GM18520 (cell line): ENCODE measurements around the gene NFS1.
"Not testable (repeated sequence)": the region's sequence is repeated elsewhere in the genome, so short reads cannot be mapped to it uniquely, and the experiment has no call there.

Experiments used
- ATAC-seq: cut with Tn5 transposase; IDR thresholded peaks from one replicate; pipeline ENCODE4 v1.9.1; 2021; ENCODE audit not compliant: unreplicated experiment

The NFS1 gene

DNA sequence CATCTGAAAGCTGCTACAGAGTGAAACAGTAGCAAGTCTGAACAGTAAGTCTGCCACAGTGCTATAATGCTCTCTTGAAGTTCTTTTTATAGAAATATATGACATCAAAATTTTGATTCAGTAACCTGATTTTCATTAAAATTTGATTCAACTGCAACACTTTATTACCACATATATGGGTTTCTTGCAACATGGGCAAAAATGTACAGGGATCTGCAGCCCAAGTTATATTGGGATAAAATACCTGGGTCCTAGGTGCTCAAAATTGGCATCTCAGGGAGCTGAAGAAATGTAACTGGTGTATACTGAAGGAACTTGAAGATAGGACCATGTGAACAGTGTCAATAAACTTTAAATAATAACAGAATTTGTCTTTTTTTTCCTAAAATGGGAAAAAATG is 10.9 kb upstream of the NFS1 start:
- no peak for ATAC-seq

DNA sequence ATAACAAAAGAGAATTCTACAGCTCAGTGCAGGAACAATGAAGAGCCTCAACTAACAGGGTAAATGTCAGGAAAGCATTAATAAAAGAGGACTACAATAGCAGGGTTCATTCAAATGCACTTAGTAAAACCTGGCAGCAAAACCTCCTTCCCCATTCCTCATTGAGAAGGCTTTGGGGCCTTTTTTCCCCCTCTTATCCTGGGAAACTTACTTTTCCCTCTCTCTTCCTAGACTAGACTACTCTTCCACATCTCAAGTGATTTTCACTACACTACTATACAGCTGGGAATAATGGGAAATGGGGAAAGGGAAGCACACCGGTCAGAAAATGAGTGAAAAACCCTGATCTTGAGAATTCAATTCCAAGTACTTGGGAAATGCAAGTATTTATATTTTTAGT is 10.1 kb upstream of the NFS1 start:
- no peak for ATAC-seq

GRCh38 chr20:35708502-35708901 is 9.3 kb upstream of the NFS1 start:
- no peak for ATAC-seq

DNA sequence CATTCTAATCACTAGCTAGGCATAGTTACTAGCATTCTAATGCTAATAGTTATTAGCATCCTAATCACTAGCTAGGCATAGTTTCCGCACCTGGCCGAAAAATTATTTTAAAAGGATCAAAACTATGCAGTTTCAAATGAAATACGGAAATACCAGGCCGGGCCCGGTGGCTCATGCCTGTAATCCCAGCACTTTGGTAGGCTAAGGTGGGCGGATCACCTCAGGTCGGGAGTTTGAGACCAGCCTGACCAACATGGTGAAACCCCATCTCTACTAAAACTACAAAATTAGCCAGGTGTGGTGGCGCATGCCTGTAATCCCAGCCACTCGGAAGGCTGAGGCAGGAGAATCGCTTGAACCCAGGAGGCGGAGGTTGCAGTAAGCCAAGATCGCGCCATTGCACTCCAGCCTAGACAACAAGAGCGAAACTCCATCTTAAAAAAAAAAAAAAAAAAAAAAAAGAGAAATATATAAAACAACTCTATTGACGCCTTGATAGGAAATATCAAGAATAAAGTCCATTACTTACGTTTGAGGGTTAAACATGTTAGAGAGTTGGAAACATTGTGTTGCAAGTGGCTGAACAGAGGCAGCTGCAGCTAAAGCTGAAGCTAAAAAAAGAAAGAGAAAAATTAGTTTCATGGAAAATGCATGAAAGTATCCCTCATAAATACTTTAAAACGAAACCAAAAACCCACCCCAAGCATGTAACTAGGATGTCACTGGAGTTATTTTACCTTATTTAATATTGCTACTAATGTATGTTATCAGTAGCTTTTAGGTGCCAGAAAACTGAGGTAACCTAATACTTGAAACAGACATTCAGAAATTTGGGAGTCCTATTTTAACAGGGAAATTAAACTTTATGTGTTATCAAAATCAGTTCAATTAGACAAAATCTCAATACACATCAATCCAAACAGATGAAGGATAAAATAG is 7.7 kb upstream of the NFS1 start:
- ATAC-seq: not testable (repeated sequence)

GRCh38 chr20:35705894-35706293 is 6.7 kb upstream of the NFS1 start:
- not testable (repeated sequence) for ATAC-seq

DNA sequence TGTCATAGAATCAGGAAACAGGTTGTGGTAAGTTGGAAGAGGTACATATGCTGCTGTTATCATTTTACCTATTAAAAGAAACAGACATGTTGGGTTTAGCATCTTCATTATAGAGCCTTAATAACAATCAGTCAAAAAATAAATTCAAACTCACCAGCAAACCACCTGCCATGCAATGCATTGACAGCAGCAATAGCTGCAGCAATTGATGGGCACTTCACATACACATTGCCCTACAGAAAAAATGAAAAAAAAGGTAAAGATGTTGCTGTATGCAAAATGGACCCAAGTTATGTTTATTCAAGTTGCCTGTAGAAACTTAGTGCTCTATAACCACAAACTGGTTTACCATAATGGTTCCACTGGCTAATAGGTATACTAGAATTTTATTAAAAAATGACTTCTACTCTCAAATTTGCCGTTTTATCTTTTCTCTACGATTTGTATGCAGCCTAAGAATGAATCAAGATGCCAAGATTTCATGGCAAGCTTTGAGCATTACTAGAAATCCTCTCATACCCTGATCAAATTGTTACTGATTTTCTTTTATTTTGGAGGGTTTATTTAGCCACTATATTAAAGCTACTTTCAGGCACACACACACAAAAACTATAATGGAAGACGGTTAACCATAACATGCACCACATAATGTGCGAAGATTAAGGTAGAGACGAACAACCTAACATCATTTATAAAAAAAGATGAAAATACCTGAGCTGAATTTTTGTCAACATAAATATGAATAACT is 5.5 kb upstream of the NFS1 start:
- no peak for ATAC-seq

DNA sequence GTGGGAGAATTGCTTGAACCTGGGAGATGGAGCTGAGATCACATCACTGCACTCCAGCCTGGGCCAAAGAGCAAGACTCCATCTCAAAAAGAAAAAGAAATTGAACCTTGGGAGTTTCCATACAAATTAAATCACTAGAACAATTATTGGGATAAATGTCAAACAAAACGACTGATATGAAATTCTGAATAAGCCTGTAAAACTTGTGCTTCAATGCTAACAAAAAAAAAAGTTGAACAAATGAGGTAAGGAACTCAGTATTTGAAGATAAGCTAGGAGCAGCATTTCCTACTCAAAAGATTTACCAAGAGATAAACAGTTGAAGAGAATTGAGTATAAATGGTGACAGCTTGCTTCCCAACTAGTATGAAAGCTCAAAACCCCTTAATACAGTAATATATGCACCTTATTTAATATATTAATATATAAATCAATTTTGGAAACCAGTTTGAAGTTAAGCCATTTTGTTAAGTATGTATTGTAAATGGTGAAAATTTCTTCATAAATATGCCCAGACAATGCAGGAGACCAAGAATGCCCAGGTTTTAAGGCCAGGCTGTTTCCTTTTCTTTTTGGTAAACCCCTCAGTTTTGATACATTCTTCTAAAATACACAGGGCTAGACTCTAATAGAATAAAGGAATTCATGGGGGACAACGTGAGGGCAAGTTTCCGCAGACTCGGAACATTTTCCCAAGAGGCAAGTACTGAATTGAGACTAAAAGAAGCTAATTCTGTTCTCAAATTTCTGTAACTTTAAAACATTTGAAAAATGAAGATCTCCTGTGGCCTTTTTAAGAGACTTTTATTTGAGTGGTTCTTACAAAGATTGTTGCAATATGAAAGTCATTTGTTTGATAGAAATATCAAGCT is 3.9 kb upstream of the NFS1 start:
- ATAC-seq: no peak

DNA sequence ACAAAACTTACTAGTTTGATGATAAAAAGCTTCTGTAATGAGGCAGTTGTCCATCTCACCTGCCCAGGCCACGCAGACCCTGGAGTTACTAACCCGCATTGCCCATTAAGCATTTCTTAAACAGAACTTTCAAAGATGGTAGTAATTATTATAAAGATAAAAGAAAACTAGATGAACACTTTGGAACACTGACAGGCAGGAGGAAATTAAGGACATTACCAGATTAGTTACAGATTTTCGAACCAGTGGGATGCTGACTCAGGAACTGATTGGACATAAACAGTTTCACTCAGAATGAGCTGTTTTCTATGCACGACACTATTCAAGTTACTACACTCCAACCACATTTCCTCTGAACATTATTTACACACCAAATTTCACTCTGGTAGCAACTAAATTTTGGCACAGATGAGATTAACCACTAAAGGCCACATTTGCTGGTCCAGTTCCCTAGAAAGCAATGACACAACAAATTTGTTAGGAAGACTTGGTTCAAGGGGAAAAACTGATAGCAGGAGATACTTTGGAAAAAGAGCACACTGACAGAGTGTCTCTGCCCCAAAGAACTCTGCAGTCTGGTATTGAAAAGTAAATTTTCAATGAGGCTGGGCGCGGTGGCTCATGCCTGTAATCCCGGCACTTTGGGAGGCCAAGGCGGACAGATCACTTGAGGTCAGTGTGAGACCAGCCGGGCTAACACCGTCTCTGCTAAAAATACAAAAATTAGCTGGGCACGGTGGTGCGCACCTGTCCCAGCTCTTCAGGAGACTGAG is 3.1 kb upstream of the NFS1 start:
- no peak for ATAC-seq

GRCh38 chr20:35700625-35701148 is 1.5 kb upstream of the NFS1 start:
- ATAC-seq: no peak

DNA sequence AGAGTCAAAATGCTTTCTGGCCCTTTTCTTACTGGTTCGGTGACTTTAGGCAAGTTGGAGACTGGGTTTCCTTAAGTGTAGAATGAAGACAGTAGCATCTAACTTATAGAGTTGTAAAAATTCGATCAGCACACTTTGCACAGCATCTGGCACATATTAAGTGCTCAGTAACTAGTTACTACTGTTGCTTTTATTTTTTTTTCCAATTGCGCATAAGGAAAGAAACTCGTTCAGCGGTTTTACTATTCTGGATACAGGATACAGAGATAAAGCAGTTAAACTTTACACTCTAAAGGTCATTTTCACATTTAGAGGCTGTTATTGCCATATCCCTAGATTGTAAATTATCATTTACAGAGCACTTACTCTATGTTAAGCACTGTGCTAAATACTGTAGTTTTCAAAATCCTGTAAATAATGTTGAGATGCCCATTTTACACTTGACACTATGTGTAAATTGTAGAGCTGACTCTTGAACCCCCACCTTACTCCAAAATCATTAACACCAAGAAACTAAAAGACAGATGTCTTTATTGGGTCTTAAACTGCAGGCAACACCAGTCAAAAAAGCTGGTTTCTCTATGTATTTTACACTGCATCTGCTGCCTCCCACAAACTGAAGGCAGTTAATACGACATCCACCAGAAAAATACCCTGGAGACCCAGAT is 939 bp upstream of the NFS1 start:
- ATAC-seq: no peak

DNA sequence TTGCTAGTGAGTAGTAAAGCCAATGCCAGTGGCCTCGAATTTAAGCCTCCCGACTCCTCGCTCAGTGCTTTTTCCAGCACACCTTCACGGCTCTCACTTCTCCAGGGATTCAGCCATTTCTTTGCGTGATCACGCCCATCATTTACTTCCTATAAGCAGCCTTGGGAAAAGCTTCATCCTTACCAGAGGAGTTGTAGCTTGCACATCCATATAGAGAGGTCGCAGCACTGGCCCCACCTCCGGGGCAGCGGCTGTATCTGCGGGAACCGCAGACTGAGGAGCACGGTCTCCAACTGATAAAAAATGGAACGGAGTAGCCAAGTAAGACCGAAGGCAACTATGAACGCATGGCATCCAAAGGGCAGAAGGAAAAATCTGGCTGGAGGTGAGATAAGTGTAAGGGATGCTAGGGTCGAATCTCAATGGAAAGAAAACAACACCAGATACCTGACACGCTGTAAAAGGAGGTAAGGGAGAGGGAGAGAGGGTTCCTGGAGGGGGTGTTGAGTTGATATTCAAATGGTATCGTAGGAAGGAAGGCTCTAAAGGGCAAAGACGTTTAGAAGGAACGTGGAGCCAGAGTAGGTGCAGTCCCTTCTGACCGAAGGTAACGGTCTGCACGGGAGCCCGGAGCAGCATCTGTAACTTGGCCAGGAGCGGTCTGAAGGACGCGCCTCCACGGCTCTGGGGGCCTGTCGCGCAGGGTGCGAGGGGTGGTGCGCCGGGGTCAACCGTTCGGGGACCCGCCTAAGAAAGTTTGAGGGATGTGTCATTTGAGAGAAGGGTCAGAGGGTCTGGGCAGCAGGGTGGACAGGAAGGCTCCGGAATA is 640 bp downstream of the NFS1 start:
- ATAC-seq: no peak

DNA sequence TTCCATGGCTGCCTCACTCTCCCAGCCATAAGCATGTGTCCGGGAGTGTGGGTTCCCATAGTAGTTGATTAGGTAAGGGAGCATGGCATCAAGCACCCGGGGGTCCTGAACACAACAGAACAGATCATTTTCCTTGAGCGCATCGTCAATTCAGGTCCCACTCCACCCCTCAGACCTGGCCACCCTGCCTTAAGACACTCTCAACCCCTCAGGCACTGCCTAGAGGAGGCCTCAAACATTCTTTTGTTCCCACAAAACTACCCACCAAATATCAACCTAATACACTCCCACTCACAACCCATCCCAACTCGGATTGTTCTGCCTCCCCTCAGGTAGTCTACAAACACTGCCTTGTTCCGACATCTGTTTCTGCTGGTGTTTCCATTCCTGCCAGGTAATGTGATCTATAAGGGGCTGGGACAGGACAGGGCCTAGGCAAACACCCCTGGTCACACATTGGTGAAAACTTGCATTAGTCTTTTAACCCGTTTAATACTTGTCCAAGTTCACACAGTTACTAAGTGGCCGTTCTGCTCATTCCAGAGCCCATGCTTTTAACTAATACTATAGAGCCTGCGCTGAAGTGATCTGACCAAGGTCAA is 1.4 kb downstream of the NFS1 start:
- no peak for ATAC-seq

- no peak for ATAC-seq
Observed at GRCh38 chr20:35695978-35696377, 3.2 kb downstream of the NFS1 start.

GRCh38 chr20:35695245-35695749 is 3.9 kb downstream of the NFS1 start:
- ATAC-seq: no peak

GRCh38 chr20:35690265-35690664 is 8.9 kb downstream of the NFS1 start:
- ATAC-seq: no peak

DNA sequence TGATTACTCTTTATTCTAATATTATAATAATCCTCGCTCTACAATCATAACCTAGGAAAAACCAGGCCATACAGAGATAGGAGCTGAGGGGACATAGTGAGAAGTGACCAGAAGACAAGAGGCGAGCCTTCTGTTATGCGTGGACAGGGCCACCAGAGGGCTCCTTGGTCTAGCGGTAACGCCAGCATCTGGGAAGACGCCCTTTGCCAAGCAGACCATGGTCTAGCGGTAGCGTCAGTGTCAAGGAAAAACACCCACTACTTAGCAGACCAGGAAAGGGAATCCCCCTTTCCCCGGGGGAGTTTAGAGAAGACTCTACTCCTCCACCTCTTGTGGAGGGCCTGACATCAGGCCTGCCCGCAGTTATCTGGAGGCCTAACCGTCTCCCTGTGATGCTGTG is 12.3 kb downstream of the NFS1 start:
- not testable (repeated sequence) for ATAC-seq

- ATAC-seq: not testable (repeated sequence)
Observed at GRCh38 chr20:35685368-35685767, 13.8 kb downstream of the NFS1 start.

- ATAC-seq: no peak
Observed at GRCh38 chr20:35681960-35682359, 17.2 kb downstream of the NFS1 start.
